ENCODE results near the gene TNFRSF8. TPM values are rescaled to one million over a fixed set of nuclear protein-coding genes. Genes with fewer than 3 reads are reported as not detected.

TNFRSF8 gene
- total and polyA plus RNA-seq, 9 of the 15 experiments (the other 6 are each of a cell fraction or from before 2014, with no cell fraction given): 3.5 to 38.4 (median 17.1) TPM

DNA sequence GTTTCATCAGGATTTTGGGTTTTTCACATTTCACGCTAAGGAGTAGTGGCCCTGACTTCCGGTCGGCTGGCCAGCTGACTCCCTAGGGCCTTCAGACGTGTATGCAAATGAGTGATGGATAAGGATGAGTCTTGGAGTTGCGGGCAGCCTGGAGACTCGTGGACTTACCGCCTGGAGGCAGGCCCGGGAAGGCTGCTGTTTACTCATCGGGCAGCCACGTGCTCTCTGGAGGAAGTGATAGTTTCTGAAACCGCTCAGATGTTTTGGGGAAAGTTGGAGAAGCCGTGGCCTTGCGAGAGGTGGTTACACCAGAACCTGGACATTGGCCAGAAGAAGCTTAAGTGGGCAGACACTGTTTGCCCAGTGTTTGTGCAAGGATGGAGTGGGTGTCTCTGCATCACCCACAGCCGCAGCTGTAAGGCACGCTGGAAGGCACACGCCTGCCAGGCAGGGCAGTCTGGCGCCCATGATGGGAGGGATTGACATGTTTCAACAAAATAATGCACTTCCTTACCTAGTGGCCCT is 80.6 kb downstream of the TNFRSF8 start (continued):
- TF ChIP-seq ZNF395 (CRISPR knock-in tag; IDR thresholded peaks at IDR 0.05) (peak; percentile 74; the same call in 1 of the 2 replicates), ZNF175 (CRISPR knock-in tag; IDR thresholded peaks at IDR 0.05; ENCODE audit: low read depth) (peak; percentile 65; the same call in 1 of the 2 replicates), NFIC (IDR thresholded peaks at IDR 0.05) (peak; percentile 43; the same call in 1 of the 2 replicates), HES1 (IDR thresholded peaks at IDR 0.05; ENCODE audit: low read depth) (peak; percentile 70), CCNT2 (IDR thresholded peaks at IDR 0.05; ENCODE audit: borderline replicate concordance, extremely low read depth, insufficient read length, low read depth, low read length) (no peak), PHF8 (IDR thresholded peaks at IDR 0.05; ENCODE audit: borderline replicate concordance, low read length) (peak; percentile 14; the same call in 1 of the 2 replicates), ETV5 (CRISPR knock-in tag; IDR thresholded peaks at IDR 0.05; ENCODE audit: low read depth) (peak; percentile 69; the same call in 1 of the 2 replicates), KDM2B (CRISPR knock-in tag; IDR thresholded peaks at IDR 0.05) (no peak)
